Kidney (tissue), 14 donors: ENCODE results near the gene TSHZ2. TPM values are rescaled to one million over a fixed set of nuclear protein-coding genes. Genes with fewer than 3 reads are reported as not detected.
"Not testable (repeated sequence)": the region's sequence is repeated elsewhere in the genome, so short reads cannot be mapped to it uniquely, and the experiment has no call there.

Source experiments
- DNase-seq, 5 donors: peaks; one replicate each; pipeline ENCODE4 v3.0.0-alpha.2; 2013 to 2020
- FAIRE-seq: peaks from 2 replicates; lab custom pipeline; 2012; peaks lifted over from hg19 to GRCh38; lab: Jason Lieb, UNC
- H3K27ac ChIP-seq, 2 donors: one replicate each; pipeline ENCODE4 v1.7.0; 2013; ENCODE audit warnings: low read depth in 2 of 2, low read length in 2 of 2, inconsistent platforms in 1 of 2
- H3K27me3 ChIP-seq: one replicate; pipeline ENCODE4 v1.7.1; 2013; ENCODE audit warnings: low read length, inconsistent platforms; ENCODE audit not compliant: control insufficient read depth, insufficient read depth
- H3K36me3 ChIP-seq, 3 donors: one replicate each; pipeline versions ENCODE4 v1.7.0 to v1.7.1; 2013; ENCODE audit warnings: low read length in 3 of 3, control low read depth in 1 of 3, inconsistent platforms in 1 of 3; ENCODE audit not compliant: insufficient read depth in 3 of 3, control insufficient read depth in 2 of 3
- H3K4me1 ChIP-seq, 3 donors: one replicate each; pipeline versions ENCODE4 v1.7.0 to v1.7.1; 2013; ENCODE audit warnings: low read length in 3 of 3, inconsistent platforms in 1 of 3, low read depth in 1 of 3; ENCODE audit not compliant: control insufficient read depth in 2 of 3, insufficient read depth in 2 of 3
- H3K4me3 ChIP-seq, 3 donors: one replicate each; pipeline versions ENCODE4 v1.7.0 to v1.8.1; 2013; ENCODE audit warnings: low read length in 3 of 3, control low read depth in 1 of 3, inconsistent platforms in 1 of 3
- H3K9ac ChIP-seq, 3 donors: one replicate each; pipeline versions ENCODE4 v1.7.0 to v1.7.1; 2013; ENCODE audit warnings: low read length in 3 of 3, control low read depth in 1 of 3, inconsistent platforms in 1 of 3
- H3K9me3 ChIP-seq, 3 donors: one replicate each; pipeline versions ENCODE4 v1.7.0 to v1.7.1; 2013; ENCODE audit warnings: low read length in 3 of 3, control low read depth in 1 of 3, inconsistent platforms in 1 of 3; ENCODE audit not compliant: control insufficient read depth in 2 of 3, insufficient read depth in 1 of 3
- intact Hi-C: fragments of 100-400 bp; cut with DNase I; formaldehyde crosslinking; loops from one replicate; pipeline ENCODE4 v1.11.1; 2022
- polyA plus RNA-seq: library from polyadenylated mRNA; stranded (reverse); fragments of 350-450 nt; fragmentation: Illumina TruSeq; extraction: RNeasy Lipid Tissue Mini Kit (QIAGEN cat#74804); gene quantifications from one replicate; pipeline ENCODE4 v1.2.3, GENCODE V29; 2014; ENCODE audit warnings: low read depth, low replicate concordance; ENCODE audit not compliant: insufficient read depth
- total RNA-seq: library from RNA; stranded (reverse); fragmentation: NEBNext Ultra II Directional; extraction: Animal tissue kit (Norgen Biotek cat#: 25700); gene quantifications from one replicate; pipeline ENCODE4 v1.2.1, GENCODE V29; 2021
- TF ChIP-seq, protein P1 (sequence below): IDR thresholded peaks from 3 replicates; pipeline ENCODE4 v1.5.1; 2012; ENCODE audit warnings: mild to moderate bottlenecking, moderate library complexity, borderline replicate concordance; ENCODE audit not compliant: insufficient read depth; ENCODE audit errors: extremely low read depth
- donor health status: control.
- donor health status: control.
- donor health status: control.
- donor health status: control.
- donor health status: control.
- donor health status: DM: yes; HTN: yes; CAD: no.
- donor health status: Normal renal cell carcinoma (clear cell type).

Gene TSHZ2
- total and polyA plus RNA-seq, 2 donors from 2014 or later = 0.86 to 15.5 TPM

DNA sequence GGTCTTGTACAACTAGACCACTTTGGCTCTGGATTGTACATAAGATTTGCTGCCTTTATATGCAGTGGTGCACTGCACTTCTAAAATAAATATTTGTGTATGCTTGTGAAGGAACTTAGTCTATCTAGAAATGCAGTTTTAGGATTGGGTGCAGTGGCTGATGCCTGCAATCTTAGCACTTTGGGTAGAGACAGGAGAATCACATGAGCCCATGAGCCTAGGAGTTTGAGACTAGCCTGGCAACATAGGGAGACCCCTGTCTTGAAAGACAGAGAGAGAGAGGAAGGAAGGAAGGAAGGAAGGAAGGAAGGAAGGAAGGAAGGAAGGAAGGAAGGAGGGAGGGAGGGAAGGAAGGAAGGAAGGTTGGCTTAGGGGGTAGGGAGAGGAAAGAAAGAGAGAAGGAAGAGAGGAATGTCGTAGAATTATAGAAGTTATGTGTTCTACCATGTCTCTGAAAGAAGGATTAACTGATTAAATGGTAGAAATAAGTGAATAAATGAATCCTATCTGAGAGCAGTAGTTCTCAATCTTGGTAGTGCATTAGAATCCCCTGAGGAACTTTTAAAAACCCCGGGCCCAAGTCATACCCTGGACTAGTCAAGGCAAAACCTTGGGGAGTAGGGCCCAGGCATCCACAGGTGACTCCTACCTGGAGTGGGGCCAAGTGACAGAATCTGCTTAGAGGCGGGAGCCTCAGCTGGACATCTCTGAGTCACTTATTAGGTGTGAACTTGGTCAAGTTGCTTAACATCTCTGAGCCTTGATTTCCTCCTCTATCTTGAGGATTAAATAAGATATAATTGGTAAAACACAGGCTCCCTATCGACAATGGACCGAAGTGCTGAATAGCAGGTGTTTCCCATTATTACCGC is 491.2 kb downstream of the TSHZ2 start:
- H3K9ac ChIP-seq = no peak overlapping the region
- H3K4me1 ChIP-seq = no peaks in the 10 kb centered on the region
- FAIRE-seq (no peak), DNase-seq (no peak)
- H3K36me3 ChIP-seq = no peaks in the 10 kb centered on the region
- H3K27ac ChIP-seq = no peak overlapping the region
- intact Hi-C loops = no loop called here
- H3K9me3 ChIP-seq = no peaks in the 10 kb centered on the region
- no peak overlapping the region for H3K4me3 ChIP-seq
- TF ChIP-seq, protein P1, sequence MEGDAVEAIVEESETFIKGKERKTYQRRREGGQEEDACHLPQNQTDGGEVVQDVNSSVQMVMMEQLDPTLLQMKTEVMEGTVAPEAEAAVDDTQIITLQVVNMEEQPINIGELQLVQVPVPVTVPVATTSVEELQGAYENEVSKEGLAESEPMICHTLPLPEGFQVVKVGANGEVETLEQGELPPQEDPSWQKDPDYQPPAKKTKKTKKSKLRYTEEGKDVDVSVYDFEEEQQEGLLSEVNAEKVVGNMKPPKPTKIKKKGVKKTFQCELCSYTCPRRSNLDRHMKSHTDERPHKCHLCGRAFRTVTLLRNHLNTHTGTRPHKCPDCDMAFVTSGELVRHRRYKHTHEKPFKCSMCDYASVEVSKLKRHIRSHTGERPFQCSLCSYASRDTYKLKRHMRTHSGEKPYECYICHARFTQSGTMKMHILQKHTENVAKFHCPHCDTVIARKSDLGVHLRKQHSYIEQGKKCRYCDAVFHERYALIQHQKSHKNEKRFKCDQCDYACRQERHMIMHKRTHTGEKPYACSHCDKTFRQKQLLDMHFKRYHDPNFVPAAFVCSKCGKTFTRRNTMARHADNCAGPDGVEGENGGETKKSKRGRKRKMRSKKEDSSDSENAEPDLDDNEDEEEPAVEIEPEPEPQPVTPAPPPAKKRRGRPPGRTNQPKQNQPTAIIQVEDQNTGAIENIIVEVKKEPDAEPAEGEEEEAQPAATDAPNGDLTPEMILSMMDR = no peak
- H3K27me3 ChIP-seq = no peaks in the 10 kb centered on the region

DNA sequence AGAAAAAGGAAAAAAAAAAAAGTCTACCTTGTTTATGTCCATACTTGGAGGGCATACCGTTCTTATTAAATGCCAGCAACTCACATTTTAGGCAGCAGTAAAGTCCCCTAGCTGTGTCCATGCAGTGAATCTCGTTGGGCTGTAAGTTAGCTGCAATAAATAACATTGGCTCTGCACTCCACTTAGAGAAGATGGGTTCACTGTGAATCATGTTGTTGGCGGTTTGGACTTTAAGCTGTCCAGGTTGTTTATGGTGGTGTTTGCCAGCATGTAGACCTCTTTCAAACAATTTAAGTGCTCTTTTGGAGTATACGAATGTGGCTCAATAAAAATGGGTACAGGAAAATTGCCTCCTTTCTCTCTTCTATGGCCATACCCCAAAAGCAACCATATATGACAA is 494.1 kb downstream of the TSHZ2 start:
- Histone ChIP-seq H3K27me3 (no peaks in the 10 kb centered on the region), H3K4me3 (no peak overlapping the region), H3K36me3 (no peaks in the 10 kb centered on the region), H3K9ac (no peak overlapping the region), H3K9me3 (no peaks in the 10 kb centered on the region), H3K27ac (no peak overlapping the region), H3K4me1 (no peaks in the 10 kb centered on the region)
- DNase-seq = no peak
- TF ChIP-seq, protein P1 = no peak
- FAIRE-seq = no peak
- intact Hi-C loops = no loop called here

DNA sequence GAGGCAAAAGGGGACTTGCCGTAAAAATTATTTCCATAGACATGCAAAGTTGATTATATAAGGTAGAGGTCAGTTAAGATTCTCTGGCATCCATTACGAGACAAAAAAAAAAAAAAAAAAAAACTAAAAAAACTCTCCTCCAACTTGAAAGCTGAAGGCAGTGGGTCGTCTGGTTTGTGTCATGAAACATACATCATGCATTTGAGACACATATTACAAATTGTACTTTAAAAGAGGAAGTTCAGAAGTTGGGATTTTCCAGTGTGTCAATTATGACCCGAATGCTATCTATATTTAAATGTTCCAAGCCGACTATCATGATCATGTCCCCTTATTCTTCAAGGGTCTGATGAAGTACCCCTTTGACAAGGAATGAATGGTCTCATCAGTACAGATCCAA is 496.4 kb downstream of the TSHZ2 start:
- Histone ChIP-seq H3K27me3 (no peaks in the 10 kb centered on the region), H3K9me3 (no peaks in the 10 kb centered on the region), H3K27ac (no peak overlapping the region), H3K4me3 (no peak overlapping the region), H3K36me3 (no peaks in the 10 kb centered on the region), H3K9ac (no peak overlapping the region), H3K4me1 (no peaks in the 10 kb centered on the region)
- intact Hi-C loops = no loop called here
- TF ChIP-seq, protein P1 = no peak
- DNase-seq = no peak
- FAIRE-seq = no peak

DNA sequence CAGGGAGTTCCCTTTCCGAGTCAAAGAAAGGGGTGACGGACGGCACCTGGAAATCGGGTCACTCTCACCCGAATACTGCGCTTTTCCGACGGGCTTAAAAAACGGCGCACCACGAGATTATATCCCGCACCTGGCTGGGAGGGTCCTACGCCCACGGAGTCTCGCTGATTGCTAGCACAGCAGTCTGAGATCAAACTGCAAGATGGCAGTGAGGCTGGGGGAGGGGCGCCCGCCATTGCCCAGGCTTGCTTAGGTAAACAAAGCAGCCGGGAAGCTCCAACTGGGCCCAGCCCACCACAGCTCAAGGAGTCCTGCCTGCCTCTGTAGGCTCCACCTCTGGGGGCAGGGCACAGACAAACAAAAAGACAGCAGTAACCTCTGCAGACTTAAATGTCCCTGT is 500.7 kb downstream of the TSHZ2 start:
- FAIRE-seq, H3K9ac ChIP-seq, H3K27me3 ChIP-seq, intact Hi-C loops, H3K36me3 ChIP-seq, H3K27ac ChIP-seq, H3K4me3 ChIP-seq, DNase-seq, H3K9me3 ChIP-seq, H3K4me1 ChIP-seq: not testable (repeated sequence)
